Prostate gland (tissue), 2 donors: Measurements from ENCODE around the gene RTN1. TPM values are rescaled to one million over a fixed set of nuclear protein-coding genes. Genes with fewer than 3 reads are reported as not detected.
A peak's percentile ranks its signal among the peaks of the same experiment; 100 is the strongest.

Experiments
- DNase-seq: peaks from one replicate; pipeline ENCODE4 v3.0.0-alpha.2; 2019; ENCODE audit warnings: low spot score
- H3K27ac ChIP-seq, 2 donors: fragments of 200-600 bp; sonication (generic); 2 replicates each; pipeline ENCODE4 v1.5.1; 2017 to 2019
- H3K27me3 ChIP-seq: fragments of 200-600 bp; sonication (generic); replicated peaks from 2 replicates; pipeline ENCODE4 v1.5.1; 2019; ENCODE audit not compliant: insufficient read depth
- H3K36me3 ChIP-seq, 2 donors: fragments of 200-600 bp; sonication (generic); 1 replicate in 1 of 2; 2 replicates in 1 of 2; pipeline versions ENCODE4 v1.5.1 to v1.8.1; 2017 to 2019
- H3K4me1 ChIP-seq: fragments of 200-600 bp; sonication (generic); replicated peaks from 2 replicates; pipeline ENCODE4 v1.5.1; 2019
- H3K4me3 ChIP-seq, 2 donors: fragments of 200-600 bp; sonication (generic); 2 replicates each; pipeline ENCODE4 v1.5.1; 2017 to 2019
- H3K9me3 ChIP-seq: fragments of 200-600 bp; sonication (generic); 2 replicates; pipeline ENCODE4 v1.5.1; 2017
- CTCF ChIP-seq, 4 experiments: fragments of 200-600 bp in 2 of 4; fragments of 450-650 bp in 2 of 4; sonication (generic) in 2 of 4; IDR thresholded peaks; 1 replicate in 3 of 4; 2 replicates in 1 of 4; pipeline ENCODE4 v1.5.1; 2016 to 2019; ENCODE audit warnings: antibody characterized with exemption in 4 of 4, mild to moderate bottlenecking in 2 of 4, moderate library complexity in 2 of 4
- POLR2A ChIP-seq: fragments of 450-650 bp; IDR thresholded peaks from one replicate; pipeline ENCODE4 v1.6.1; 2016; ENCODE audit warnings: antibody characterized with exemption, mild to moderate bottlenecking
- POLR2AphosphoS5 ChIP-seq: sonication (generic); formaldehyde crosslinking; IDR thresholded peaks from one replicate; pipeline ENCODE4 v1.6.1; 2017; ENCODE audit warnings: antibody characterized with exemption
- WGBS: methylation state at CpG from one replicate; pipeline ENCODE4 v1.1.5; 2018; 5-methylcytosine and 5-hydroxymethylcytosine counted together
- intact Hi-C: fragments of 100-400 bp; cut with DNase I; formaldehyde crosslinking; loops from one replicate; pipeline ENCODE4 v1.14.2; 2022
- total RNA-seq, 2 donors: library from RNA; depleted of rRNA; stranded (reverse); fragments of >200 nt; gene quantifications; one replicate each; pipeline ENCODE4 v1.1.0, GENCODE V29; 2016

Gene RTN1
- total RNA-seq, 2 donors from 2014 or later: 21.6 to 121 TPM

GRCh38 chr14:59632381-59632780, 238.2 kb downstream of the RTN1 start:
- DNase-seq: peak; percentile 16
- Histone ChIP-seq H3K4me1 (no peaks in the 10 kb centered on the region), H3K4me3 (no peak overlapping the region), H3K27me3 (no peaks in the 10 kb centered on the region), H3K9me3 (no peaks in the 10 kb centered on the region), H3K36me3 (no peaks in the 10 kb centered on the region), H3K27ac (no peak overlapping the region)
- 46% methylated on average over 3 of the region's 3 CpGs for WGBS
- intact Hi-C loops: no loop called here
- TF ChIP-seq CTCF (IDR thresholded peaks at IDR 0.05) (peak in 3 of 4 experiments; percentile 27 to 58 (median 40)), POLR2A (no peak), POLR2AphosphoS5 (peak; percentile 61)

- 25% methylated on average over 3 of the region's 3 CpGs for WGBS
- intact Hi-C loops: no loop called here
- TF ChIP-seq POLR2A (no peak), CTCF (IDR thresholded peaks at IDR 0.05) (no peak), POLR2AphosphoS5 (no peak)
- Histone ChIP-seq H3K36me3 (no peaks in the 10 kb centered on the region), H3K27me3 (no peaks in the 10 kb centered on the region), H3K4me3 (no peak overlapping the region), H3K9me3 (no peaks in the 10 kb centered on the region), H3K4me1 (no peaks in the 10 kb centered on the region), H3K27ac (no peak overlapping the region)
- DNase-seq: no peak
Measured at GRCh38 chr14:59631237-59631636, 239.3 kb downstream of the RTN1 start.

GRCh38 chr14:59630288-59630963, 240.2 kb downstream of the RTN1 start:
- 2% methylated on average over 33 of the region's 57 CpGs for WGBS
- Histone ChIP-seq H3K9me3 (no peaks in the 10 kb centered on the region), H3K36me3 (no peaks in the 10 kb centered on the region), H3K27me3 (no peaks in the 10 kb centered on the region), H3K4me1 (no peaks in the 10 kb centered on the region), H3K27ac (no peak overlapping the region), H3K4me3 (peak overlapping the region; percentile 15 to 26)
- TF ChIP-seq POLR2A (no peak), POLR2AphosphoS5 (no peak), CTCF (IDR thresholded peaks at IDR 0.05) (no peak)
- intact Hi-C loops: no loop called here
- DNase-seq: no peak

GRCh38 chr14:59629444-59630287, 240.9 kb downstream of the RTN1 start:
- no peak overlapping the region for H3K4me3 ChIP-seq
- DNase-seq: no peak
- H3K36me3 ChIP-seq: no peaks in the 10 kb centered on the region
- no peaks in the 10 kb centered on the region for H3K27me3 ChIP-seq
- H3K9me3 ChIP-seq: no peaks in the 10 kb centered on the region
- no peak overlapping the region for H3K27ac ChIP-seq
- intact Hi-C loops: no loop called here
- 57% methylated on average over 11 of the region's 11 CpGs for WGBS
- TF ChIP-seq POLR2A (no peak), POLR2AphosphoS5 (no peak), CTCF (IDR thresholded peaks at IDR 0.05) (no peak)
- H3K4me1 ChIP-seq: no peaks in the 10 kb centered on the region
